ENCODE results near the gene GLRX5.
A peak's percentile ranks its signal among the peaks of the same experiment; 100 is the strongest.

The GLRX5 gene

DNA sequence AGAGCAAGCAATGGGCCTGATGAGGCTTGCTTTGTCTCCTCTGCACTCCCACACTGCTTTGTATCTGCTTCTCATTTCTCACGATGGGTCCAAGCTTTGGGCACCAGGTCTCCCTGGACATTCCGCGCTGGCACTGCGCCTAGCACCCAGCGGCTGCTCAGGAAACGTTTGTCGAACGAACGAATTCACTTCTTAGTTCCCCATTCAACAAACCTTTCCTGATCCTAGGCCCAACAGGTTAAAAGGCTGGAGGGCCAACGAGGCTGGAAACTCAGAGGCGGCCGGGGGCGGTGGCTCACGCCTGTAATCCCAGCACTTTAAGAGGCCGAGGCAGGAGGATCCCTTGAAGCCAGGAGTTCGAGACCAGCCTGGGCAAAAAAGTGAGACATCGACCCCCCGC lies 1.0 kb upstream of the GLRX5 start:
- DNase-seq (ENCODE audit: low read depth): no peak
- TF ChIP-seq, protein P1, sequence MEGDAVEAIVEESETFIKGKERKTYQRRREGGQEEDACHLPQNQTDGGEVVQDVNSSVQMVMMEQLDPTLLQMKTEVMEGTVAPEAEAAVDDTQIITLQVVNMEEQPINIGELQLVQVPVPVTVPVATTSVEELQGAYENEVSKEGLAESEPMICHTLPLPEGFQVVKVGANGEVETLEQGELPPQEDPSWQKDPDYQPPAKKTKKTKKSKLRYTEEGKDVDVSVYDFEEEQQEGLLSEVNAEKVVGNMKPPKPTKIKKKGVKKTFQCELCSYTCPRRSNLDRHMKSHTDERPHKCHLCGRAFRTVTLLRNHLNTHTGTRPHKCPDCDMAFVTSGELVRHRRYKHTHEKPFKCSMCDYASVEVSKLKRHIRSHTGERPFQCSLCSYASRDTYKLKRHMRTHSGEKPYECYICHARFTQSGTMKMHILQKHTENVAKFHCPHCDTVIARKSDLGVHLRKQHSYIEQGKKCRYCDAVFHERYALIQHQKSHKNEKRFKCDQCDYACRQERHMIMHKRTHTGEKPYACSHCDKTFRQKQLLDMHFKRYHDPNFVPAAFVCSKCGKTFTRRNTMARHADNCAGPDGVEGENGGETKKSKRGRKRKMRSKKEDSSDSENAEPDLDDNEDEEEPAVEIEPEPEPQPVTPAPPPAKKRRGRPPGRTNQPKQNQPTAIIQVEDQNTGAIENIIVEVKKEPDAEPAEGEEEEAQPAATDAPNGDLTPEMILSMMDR (conservative IDR thresholded peaks at IDR 0.05; ENCODE audit: control insufficient read depth, insufficient read depth, low read depth, low read length): no peak
- peak overlapping the region; percentile 80 for H3K4me3 ChIP-seq (ENCODE audit: control insufficient read depth, low read depth, low read length)

- TF ChIP-seq, protein P1 (conservative IDR thresholded peaks at IDR 0.05; ENCODE audit: control insufficient read depth, insufficient read depth, low read depth, low read length): no peak
- DNase-seq (ENCODE audit: low read depth): no peak
- peak overlapping the region; percentile 84 for H3K4me3 ChIP-seq (ENCODE audit: control insufficient read depth, low read depth, low read length)
Observed at GRCh38 chr14:95535226-95536021, 574 bp downstream of the GLRX5 start.

DNA sequence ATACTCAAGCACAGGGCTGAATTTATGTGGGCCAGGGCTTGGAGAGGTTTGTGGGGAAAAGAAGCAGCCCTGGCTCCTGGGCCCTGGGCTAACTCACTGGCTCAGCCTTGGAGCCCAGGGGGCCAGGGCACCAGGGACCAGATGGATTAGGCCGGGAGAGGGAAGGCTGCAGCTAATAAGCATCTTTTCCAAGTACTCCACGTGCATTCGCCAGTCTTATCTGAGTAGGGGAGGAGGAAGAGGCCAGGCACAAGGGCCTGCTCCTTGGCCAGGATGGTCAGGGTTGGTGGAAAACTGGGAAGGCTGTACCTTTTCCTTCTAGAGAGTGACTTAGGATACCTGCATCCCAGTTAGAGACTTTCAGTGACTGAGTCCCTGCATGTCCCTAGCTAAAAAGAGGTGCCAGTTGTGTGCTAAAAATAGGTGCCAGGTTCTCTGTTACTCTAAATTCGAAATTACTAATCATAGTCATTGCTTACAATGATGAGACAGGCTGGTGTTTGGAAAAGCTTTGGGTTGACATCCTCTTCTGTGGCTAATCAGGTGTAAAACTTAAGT lies 1.3 kb downstream of the GLRX5 start:
- DNase-seq (ENCODE audit: low read depth): no peak
- TF ChIP-seq, protein P1 (conservative IDR thresholded peaks at IDR 0.05; ENCODE audit: control insufficient read depth, insufficient read depth, low read depth, low read length): no peak
- peak overlapping the region; percentile 84 for H3K4me3 ChIP-seq (ENCODE audit: control insufficient read depth, low read depth, low read length)

- H3K4me3 ChIP-seq (ENCODE audit: control insufficient read depth, low read depth, low read length): peak overlapping the region; percentile 84
- DNase-seq (ENCODE audit: low read depth): no peak
- TF ChIP-seq, protein P1 (conservative IDR thresholded peaks at IDR 0.05; ENCODE audit: control insufficient read depth, insufficient read depth, low read depth, low read length): no peak
Observed at GRCh38 chr14:95536671-95537070, 1.8 kb downstream of the GLRX5 start.

- no peak for DNase-seq (ENCODE audit: low read depth)
- TF ChIP-seq, protein P1 (conservative IDR thresholded peaks at IDR 0.05; ENCODE audit: control insufficient read depth, insufficient read depth, low read depth, low read length): no peak
- no peak overlapping the region for H3K4me3 ChIP-seq (ENCODE audit: control insufficient read depth, low read depth, low read length)
Observed at GRCh38 chr14:95537298-95538089, 2.6 kb downstream of the GLRX5 start.

GRCh38 chr14:95538801-95539509 lies 4.1 kb downstream of the GLRX5 start:
- no peak overlapping the region for H3K4me3 ChIP-seq (ENCODE audit: control insufficient read depth, low read depth, low read length)
- no peak for DNase-seq (ENCODE audit: low read depth)
- TF ChIP-seq, protein P1 (conservative IDR thresholded peaks at IDR 0.05; ENCODE audit: control insufficient read depth, insufficient read depth, low read depth, low read length): no peak

Data from fibroblast of mammary gland (primary cell).